Adipocyte (in vitro differentiated cells): ENCODE data around the gene DLGAP4.

Experiments
- DNase-seq: peaks from one replicate; pipeline ENCODE4 v3.0.0-alpha.2; 2015; ENCODE audit warnings: low read depth
- H3K27me3 ChIP-seq: replicated peaks from 2 replicates; pipeline ENCODE4 v1.7.0; 2013; ENCODE audit warnings: mild to moderate bottlenecking, low read length, moderate library complexity; ENCODE audit not compliant: control insufficient read depth, insufficient read depth
- H3K36me3 ChIP-seq: 2 replicates; pipeline ENCODE4 v1.7.0; 2013; ENCODE audit warnings: low read length, mild to moderate bottlenecking, moderate library complexity; ENCODE audit not compliant: control insufficient read depth, insufficient read depth, severe bottlenecking
- H3K4me1 ChIP-seq: 2 replicates; pipeline ENCODE4 v1.7.0; 2013; ENCODE audit warnings: mild to moderate bottlenecking, low read length, moderate library complexity; ENCODE audit not compliant: control insufficient read depth, insufficient read depth
- H3K4me3 ChIP-seq: 2 replicates; pipeline ENCODE4 v1.7.0; 2013; ENCODE audit warnings: mild to moderate bottlenecking, low read length, moderate library complexity
- H3K9ac ChIP-seq: 2 replicates; pipeline ENCODE4 v1.7.0; 2013; ENCODE audit warnings: mild to moderate bottlenecking, low read length, moderate library complexity
- H3K9me3 ChIP-seq: 2 replicates; pipeline ENCODE4 v1.7.0; 2013; ENCODE audit warnings: mild to moderate bottlenecking, low read length, moderate library complexity; ENCODE audit not compliant: control insufficient read depth

DLGAP4 gene

GRCh38 chr20:36269507-36269906 is 36.6 kb upstream of the DLGAP4 start:
- Histone ChIP-seq H3K36me3 (no peaks in the 10 kb centered on the region), H3K4me1 (no peaks in the 10 kb centered on the region), H3K4me3 (no peak overlapping the region), H3K9me3 (no peaks in the 10 kb centered on the region), H3K9ac (no peak overlapping the region), H3K27me3 (peaks cover 37% of the 10 kb centered on the region)
- DNase-seq, result no peak

GRCh38 chr20:36270744-36271638 is 35.1 kb upstream of the DLGAP4 start:
- H3K27me3 ChIP-seq, result peaks cover 47% of the 10 kb centered on the region
- no peak for DNase-seq
- no peak overlapping the region for H3K4me3 ChIP-seq
- H3K4me1 ChIP-seq, result no peaks in the 10 kb centered on the region
- H3K9me3 ChIP-seq, result no peaks in the 10 kb centered on the region
- no peak overlapping the region for H3K9ac ChIP-seq
- H3K36me3 ChIP-seq, result no peaks in the 10 kb centered on the region

DNA sequence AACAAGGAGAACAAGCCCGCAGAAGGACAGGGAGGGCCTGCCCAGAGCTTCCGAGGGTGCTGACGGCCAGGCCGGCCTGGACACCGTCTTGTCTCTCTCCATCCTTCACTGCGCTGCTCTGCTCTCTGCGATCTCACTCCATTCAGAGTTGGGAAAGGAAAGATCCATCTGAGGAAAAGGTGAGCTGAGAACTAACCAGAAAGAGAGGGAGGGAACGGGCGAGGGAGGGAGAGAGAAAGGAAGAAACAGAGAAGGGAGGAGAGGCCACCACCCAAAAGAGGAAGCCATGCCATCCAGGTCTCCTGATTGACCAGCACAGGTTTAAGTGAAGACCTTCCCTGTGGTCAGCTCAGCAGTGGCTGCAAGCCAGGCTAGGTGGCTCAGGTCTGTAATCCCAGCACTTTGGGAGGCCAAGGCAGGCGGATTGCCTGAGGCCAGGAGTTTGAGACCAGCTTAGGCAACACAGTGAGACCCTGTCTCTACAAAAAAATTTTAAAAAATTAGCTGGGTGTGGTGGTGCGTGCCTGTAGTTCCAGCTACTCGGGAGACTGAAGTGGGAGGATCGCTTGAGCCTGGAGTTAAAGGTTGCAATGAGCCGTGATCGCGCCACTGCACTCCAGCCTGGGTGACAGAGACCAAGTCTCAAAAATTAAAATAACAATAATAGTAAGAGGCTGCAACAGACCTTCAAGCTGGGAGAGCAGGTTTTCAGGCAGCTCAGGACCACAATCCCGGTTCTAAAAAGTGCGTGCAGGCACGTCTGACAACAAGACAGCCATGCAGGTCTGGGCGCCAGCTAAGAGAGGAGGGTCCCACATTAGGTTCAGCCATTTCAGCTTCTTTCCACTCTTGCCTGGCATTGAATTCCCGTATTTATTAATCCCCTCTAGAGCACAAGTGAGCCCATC is 34.2 kb upstream of the DLGAP4 start:
- no peaks in the 10 kb centered on the region for H3K9me3 ChIP-seq
- no peaks in the 10 kb centered on the region for H3K4me1 ChIP-seq
- no peak overlapping the region for H3K4me3 ChIP-seq
- no peaks in the 10 kb centered on the region for H3K36me3 ChIP-seq
- peaks cover 50% of the 10 kb centered on the region for H3K27me3 ChIP-seq
- no peak for DNase-seq
- H3K9ac ChIP-seq, result no peak overlapping the region

- H3K4me3 ChIP-seq, result no peak overlapping the region
- H3K27me3 ChIP-seq, result peaks cover 50% of the 10 kb centered on the region
- H3K9me3 ChIP-seq, result no peaks in the 10 kb centered on the region
- no peak for DNase-seq
- H3K4me1 ChIP-seq, result no peaks in the 10 kb centered on the region
- no peak overlapping the region for H3K9ac ChIP-seq
- H3K36me3 ChIP-seq, result no peaks in the 10 kb centered on the region
Observed at GRCh38 chr20:36272547-36273220, 33.5 kb upstream of the DLGAP4 start.

- H3K4me1 ChIP-seq, result no peaks in the 10 kb centered on the region
- H3K9me3 ChIP-seq, result no peaks in the 10 kb centered on the region
- peak; percentile 37 for DNase-seq
- peaks cover 55% of the 10 kb centered on the region for H3K27me3 ChIP-seq
- no peak overlapping the region for H3K9ac ChIP-seq
- no peaks in the 10 kb centered on the region for H3K36me3 ChIP-seq
- H3K4me3 ChIP-seq, result no peak overlapping the region
Observed at GRCh38 chr20:36273414-36274180, 32.5 kb upstream of the DLGAP4 start.

DNA sequence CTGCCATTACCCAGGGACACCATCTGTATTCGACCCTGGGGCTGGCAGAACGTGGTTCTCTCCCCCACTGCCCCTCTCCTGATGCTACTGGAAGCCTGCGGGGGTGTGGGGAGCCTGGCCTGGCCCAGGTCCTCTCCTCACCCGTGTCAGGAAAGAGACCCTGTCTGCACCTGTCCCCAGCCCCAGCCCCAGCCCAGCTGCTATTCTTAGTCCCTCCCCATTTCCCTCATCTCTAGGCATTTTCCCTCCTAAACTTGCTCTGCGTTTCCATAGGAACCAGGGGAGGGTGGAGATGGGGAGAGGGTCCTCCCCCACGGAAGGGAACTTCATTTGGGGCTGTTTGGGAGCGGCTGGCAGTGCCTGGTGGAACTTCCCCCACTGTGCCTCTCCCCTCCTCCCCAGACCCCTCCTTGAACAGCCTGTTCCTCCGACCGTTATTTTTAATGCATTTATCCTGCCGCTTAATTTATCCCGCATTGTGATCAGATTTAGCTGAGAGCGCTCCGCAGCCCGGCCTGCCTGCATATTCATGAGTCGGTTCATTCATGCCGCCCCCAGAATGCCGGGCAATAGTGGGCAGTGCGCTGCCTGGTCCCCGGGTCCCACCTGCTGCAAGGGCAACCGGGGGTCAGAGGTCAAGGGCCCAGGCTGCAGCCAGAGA is 31.8 kb upstream of the DLGAP4 start:
- no peak for DNase-seq
- Histone ChIP-seq H3K9me3 (no peaks in the 10 kb centered on the region), H3K4me1 (no peaks in the 10 kb centered on the region), H3K36me3 (no peaks in the 10 kb centered on the region), H3K4me3 (no peak overlapping the region), H3K9ac (no peak overlapping the region), H3K27me3 (peaks cover 58% of the 10 kb centered on the region)

GRCh38 chr20:36275011-36275410 is 31.1 kb upstream of the DLGAP4 start:
- Histone ChIP-seq H3K9me3 (peaks cover 4% of the 10 kb centered on the region), H3K27me3 (peaks cover 64% of the 10 kb centered on the region), H3K9ac (no peak overlapping the region), H3K4me3 (no peak overlapping the region), H3K36me3 (no peaks in the 10 kb centered on the region), H3K4me1 (no peaks in the 10 kb centered on the region)
- no peak for DNase-seq

GRCh38 chr20:36275441-36276189 is 30.5 kb upstream of the DLGAP4 start:
- H3K4me1 ChIP-seq, result no peaks in the 10 kb centered on the region
- peaks cover 70% of the 10 kb centered on the region for H3K27me3 ChIP-seq
- H3K9ac ChIP-seq, result no peak overlapping the region
- peaks cover 8% of the 10 kb centered on the region for H3K9me3 ChIP-seq
- H3K36me3 ChIP-seq, result no peaks in the 10 kb centered on the region
- H3K4me3 ChIP-seq, result no peak overlapping the region
- DNase-seq, result no peak

DNA sequence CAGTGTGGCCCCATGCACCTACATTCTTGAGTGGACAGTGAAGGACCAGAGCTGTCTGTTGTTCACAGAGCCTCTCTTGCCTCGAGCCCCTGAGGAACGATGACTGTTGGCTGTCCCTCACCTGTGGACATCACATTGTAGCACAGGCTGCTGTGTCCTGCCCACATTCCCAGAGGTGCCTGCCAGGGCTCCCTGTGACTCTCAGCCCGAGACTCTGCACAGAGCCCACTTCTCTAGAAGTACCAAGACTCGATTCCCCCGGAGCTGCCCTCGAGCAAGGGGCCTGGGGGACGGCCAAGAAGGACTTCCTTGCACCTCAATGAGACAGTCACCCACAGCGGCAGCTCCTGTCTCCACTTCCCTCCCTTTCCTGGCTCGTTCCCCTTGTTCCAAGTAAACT is 28.6 kb upstream of the DLGAP4 start:
- Histone ChIP-seq H3K9ac (no peak overlapping the region), H3K9me3 (peaks cover 18% of the 10 kb centered on the region), H3K4me1 (no peaks in the 10 kb centered on the region), H3K4me3 (no peak overlapping the region), H3K27me3 (peaks cover 76% of the 10 kb centered on the region), H3K36me3 (no peaks in the 10 kb centered on the region)
- no peak for DNase-seq

DNA sequence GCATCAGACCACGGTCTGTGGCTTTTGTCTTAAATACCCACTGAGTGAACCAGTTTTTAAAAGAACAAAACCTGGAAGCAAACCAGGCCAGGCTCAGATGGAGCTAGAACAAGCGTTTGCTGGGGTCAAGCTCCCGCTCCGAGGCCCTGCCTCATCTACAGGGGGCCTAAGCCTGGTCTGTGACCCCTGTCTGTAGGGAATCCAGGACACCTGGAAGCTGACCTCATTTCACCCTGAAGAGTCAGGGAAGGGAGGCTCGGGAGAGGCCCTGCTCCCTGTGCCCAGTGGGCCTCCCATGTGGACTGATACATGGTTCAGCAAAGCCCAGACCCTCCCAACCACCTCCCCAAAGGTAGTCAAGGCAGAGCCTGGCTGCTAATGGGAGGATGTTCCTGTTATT is 26.8 kb upstream of the DLGAP4 start:
- Histone ChIP-seq H3K27me3 (peaks cover 78% of the 10 kb centered on the region), H3K4me1 (no peaks in the 10 kb centered on the region), H3K36me3 (no peaks in the 10 kb centered on the region), H3K9ac (no peak overlapping the region), H3K4me3 (no peak overlapping the region), H3K9me3 (peaks cover 29% of the 10 kb centered on the region)
- DNase-seq, result no peak
